ENCODE measurements around the gene STK38. TPM values are rescaled to one million over a fixed set of nuclear protein-coding genes. Genes with fewer than 3 reads are reported as not detected.
A peak's percentile ranks its signal among the peaks of the same experiment; 100 is the strongest.
"Not testable (repeated sequence)": the region's sequence is repeated elsewhere in the genome, so short reads cannot be mapped to it uniquely, and the experiment has no call there.

STK38 gene
- total RNA-seq, 2 donors from 2014 or later: 30.7 to 34.4 TPM

DNA sequence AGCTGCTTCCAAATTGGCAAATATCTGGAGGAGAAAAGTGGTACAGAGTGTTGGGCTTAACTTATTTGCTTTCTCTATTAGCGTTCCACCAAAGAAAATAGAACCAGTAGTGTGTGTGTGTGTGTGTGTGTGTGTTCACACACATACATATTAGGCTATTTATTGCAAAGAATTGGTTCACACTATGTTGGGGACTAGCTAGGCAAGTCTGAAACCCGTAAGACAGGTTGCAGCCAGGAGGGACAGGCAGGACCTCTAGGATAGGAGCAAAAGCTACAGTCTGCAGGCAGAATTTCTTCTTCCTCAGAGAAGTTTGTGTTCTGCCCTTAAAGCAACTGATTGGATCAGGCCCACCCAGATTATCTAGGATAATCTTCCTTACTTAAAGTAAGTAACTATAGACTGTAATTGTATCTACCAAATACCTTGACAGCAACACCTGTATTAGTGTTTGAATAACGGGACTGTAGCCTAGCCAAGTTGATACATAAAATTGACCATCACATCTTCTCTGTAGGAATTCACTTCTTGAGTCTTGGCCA is 91.7 kb downstream of the STK38 start:
- DNase-seq (no peak), ATAC-seq (replicated peaks in 1 of 2) (no peak)
- no peak overlapping the region for H3K27ac Mint-ChIP-seq
- H3K27me3 Mint-ChIP-seq (ENCODE audit: low read depth): no peaks in the 10 kb centered on the region
- peaks cover 5% of the 10 kb centered on the region for H3K4me1 Mint-ChIP-seq (ENCODE audit: low read depth)
- H3K9me3 Mint-ChIP-seq: no peaks in the 10 kb centered on the region
- peaks cover 0 to 7% of the 10 kb centered on the region in 2 donors for H3K36me3 Mint-ChIP-seq (ENCODE audit: insufficient read depth in 2 of 2)
- H3K4me3 Mint-ChIP-seq: no peak overlapping the region

DNA sequence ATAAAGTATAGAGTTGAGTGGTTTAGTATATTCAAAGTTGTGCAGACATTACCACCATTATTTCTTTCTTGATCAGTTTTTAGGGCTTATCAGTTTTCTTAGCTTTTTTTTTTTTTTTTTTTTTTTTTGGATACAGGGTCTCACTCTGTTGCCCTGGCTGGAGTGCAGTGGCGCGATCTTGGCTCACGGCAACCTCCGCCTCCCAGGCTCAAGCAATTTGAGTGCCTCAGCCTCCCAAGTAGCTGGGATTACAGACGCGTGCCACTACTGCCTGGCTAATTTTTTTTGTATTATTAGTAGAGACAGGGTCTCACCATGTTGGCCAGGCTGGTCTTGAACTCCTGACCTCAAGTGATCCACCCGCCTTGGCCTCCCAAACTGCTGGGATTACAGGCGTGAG is 94.4 kb downstream of the STK38 start:
- DNase-seq; H3K27ac Mint-ChIP-seq; H3K4me3 Mint-ChIP-seq; H3K4me1 Mint-ChIP-seq (ENCODE audit: low read depth); ATAC-seq (replicated peaks in 1 of 2); H3K9me3 Mint-ChIP-seq; H3K27me3 Mint-ChIP-seq (ENCODE audit: low read depth): not testable (repeated sequence)
- peaks cover 11 to 15% of the 10 kb centered on the region in 2 donors for H3K36me3 Mint-ChIP-seq (ENCODE audit: insufficient read depth in 2 of 2)

DNA sequence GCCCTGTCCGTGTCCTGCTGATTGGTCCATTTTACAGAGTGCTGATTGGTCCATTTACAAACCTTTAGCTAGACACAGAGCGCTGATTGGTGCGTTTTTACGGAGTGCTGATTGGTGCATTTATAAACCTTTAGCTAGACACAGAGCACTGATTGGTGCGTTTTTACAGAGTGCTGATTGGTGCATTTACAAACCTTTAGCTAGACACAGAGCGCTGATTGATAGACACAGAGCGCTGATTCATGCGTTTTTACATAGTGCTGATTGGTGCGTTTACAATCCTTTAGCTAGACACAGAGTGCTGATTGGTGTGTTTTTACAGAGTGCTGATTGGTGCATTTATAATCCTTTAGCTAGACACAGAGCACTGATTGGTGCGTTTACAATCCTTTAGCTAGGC is 98.1 kb downstream of the STK38 start:
- peaks cover 13 to 14% of the 10 kb centered on the region in 2 donors for H3K36me3 Mint-ChIP-seq (ENCODE audit: insufficient read depth in 2 of 2)
- not testable (repeated sequence) for H3K9me3 Mint-ChIP-seq; ATAC-seq (replicated peaks in 1 of 2); H3K27ac Mint-ChIP-seq; H3K27me3 Mint-ChIP-seq (ENCODE audit: low read depth); DNase-seq; H3K4me3 Mint-ChIP-seq
- H3K4me1 Mint-ChIP-seq (ENCODE audit: low read depth): peaks cover 23% of the 10 kb centered on the region

- peaks cover 13 to 16% of the 10 kb centered on the region in 2 donors for H3K36me3 Mint-ChIP-seq (ENCODE audit: insufficient read depth in 2 of 2)
- H3K4me3 Mint-ChIP-seq: peak overlapping the region; percentile 4 to 72
- H3K27ac Mint-ChIP-seq: peak overlapping the region; percentile 83
- no peak for ATAC-seq (replicated peaks in 1 of 2)
- H3K9me3 Mint-ChIP-seq: no peaks in the 10 kb centered on the region
- H3K4me1 Mint-ChIP-seq (ENCODE audit: low read depth): peaks cover 46% of the 10 kb centered on the region
- no peak for DNase-seq
- H3K27me3 Mint-ChIP-seq (ENCODE audit: low read depth): no peaks in the 10 kb centered on the region
Observed at GRCh38 chr6:36445621-36446020, 101.7 kb downstream of the STK38 start.

GRCh38 chr6:36444470-36444869 is 102.8 kb downstream of the STK38 start:
- H3K27me3 Mint-ChIP-seq (ENCODE audit: low read depth): no peaks in the 10 kb centered on the region
- peaks cover 46% of the 10 kb centered on the region for H3K4me1 Mint-ChIP-seq (ENCODE audit: low read depth)
- ATAC-seq (replicated peaks in 1 of 2) (no peak), DNase-seq (no peak)
- H3K36me3 Mint-ChIP-seq (ENCODE audit: insufficient read depth in 2 of 2): peaks cover 13 to 14% of the 10 kb centered on the region in 2 donors
- no peaks in the 10 kb centered on the region for H3K9me3 Mint-ChIP-seq
- H3K4me3 Mint-ChIP-seq: peak overlapping the region; percentile 84 to 98
- H3K27ac Mint-ChIP-seq: peak overlapping the region; percentile 98

Other genes starting within 250 kb of the STK38 start
- not detected for gene BNIP5, start 210.6 kb downstream of the STK38 start, total RNA-seq
- 1 to 10 TPM; 1.4 to 7.4 TPM for gene ETV7, start 159.8 kb downstream of the STK38 start, total RNA-seq
- under 1 TPM; 0.25 to 0.48 TPM for gene PXT1, start 104.6 kb downstream of the STK38 start, total RNA-seq
- gene KCTD20, start 104.5 kb downstream of the STK38 start, total RNA-seq: 10 to 100 TPM; 48.5 to 58.9 TPM
- 100 to 1,000 TPM; 409 to 541 TPM for gene SRSF3, start 46.9 kb upstream of the STK38 start, total RNA-seq
- gene CDKN1A, start 131.2 kb upstream of the STK38 start, total RNA-seq: 10 to 100 TPM; 59.9 to 60.4 TPM
- gene RAB44, start 150.3 kb upstream of the STK38 start, total RNA-seq: under 1 TPM; 0.05 to 0.09 TPM

All from activated T-cell treated with anti-CD3 and anti-CD28 coated beads, Interleukin-2, amount 50 U/mL, for 72 hours (primary cell).